Measurements from ENCODE around the gene TEF.
A peak's percentile ranks its signal among the peaks of the same experiment; 100 is the strongest.
"Not testable (repeated sequence)": the region's sequence is repeated elsewhere in the genome, so short reads cannot be mapped to it uniquely, and the experiment has no call there.

Gene TEF

GRCh38 chr22:41425660-41426365 lies 44.1 kb downstream of the TEF start:
- DNase-seq (ENCODE audit: low read depth), result no peak

- peak; percentile 53 for DNase-seq (ENCODE audit: low read depth)
These were observed 47.6 kb downstream of the TEF start for GRCh38 chr22:41429232-41429950.

- DNase-seq (ENCODE audit: low read depth), result no peak
These were observed 48.2 kb downstream of the TEF start for GRCh38 chr22:41429951-41430332.

- no peak for DNase-seq (ENCODE audit: low read depth)
These were observed 49.9 kb downstream of the TEF start for GRCh38 chr22:41431656-41432055.

GRCh38 chr22:41433480-41433879 lies 51.7 kb downstream of the TEF start:
- DNase-seq (ENCODE audit: low read depth), result not testable (repeated sequence)

GRCh38 chr22:41434361-41435003 lies 52.7 kb downstream of the TEF start:
- DNase-seq (ENCODE audit: low read depth), result not testable (repeated sequence)

GRCh38 chr22:41435560-41435959 lies 53.8 kb downstream of the TEF start:
- no peak for DNase-seq (ENCODE audit: low read depth)

- DNase-seq (ENCODE audit: low read depth), result no peak
These were observed 54.8 kb downstream of the TEF start for GRCh38 chr22:41436322-41437113.

- DNase-seq (ENCODE audit: low read depth), result no peak
These were observed 55.5 kb downstream of the TEF start for GRCh38 chr22:41437198-41437597.

- not testable (repeated sequence) for DNase-seq (ENCODE audit: low read depth)
These were observed 58.8 kb downstream of the TEF start for GRCh38 chr22:41440511-41440910.

GRCh38 chr22:41442240-41442792 lies 60.6 kb downstream of the TEF start:
- no peak for DNase-seq (ENCODE audit: low read depth)

GRCh38 chr22:41444360-41445128 lies 62.8 kb downstream of the TEF start:
- peak; percentile 97 for DNase-seq (ENCODE audit: low read depth)

GRCh38 chr22:41445129-41446056 lies 63.7 kb downstream of the TEF start:
- peak; percentile 30 for DNase-seq (ENCODE audit: low read depth)

- peak; percentile 43 for DNase-seq (ENCODE audit: low read depth)
These were observed 64.3 kb downstream of the TEF start for GRCh38 chr22:41446057-41446501.

- DNase-seq (ENCODE audit: low read depth), result peak; percentile 97
These were observed 65.1 kb downstream of the TEF start, which contains the start of gene TOB2 for GRCh38 chr22:41446639-41447434. Gene TOB2, minus strand, starts transcription at chr22:41446801. Its CDS starts 9,456 bp downstream, at chr22:41437345.

- DNase-seq (ENCODE audit: low read depth), result peak; percentile 77
These were observed 65.9 kb downstream of the TEF start for GRCh38 chr22:41447435-41448188.

- peak; percentile 99 for DNase-seq (ENCODE audit: low read depth)
These were observed 66.6 kb downstream of the TEF start for GRCh38 chr22:41448189-41448808.

Data from ELR (cell line).